Cardiac ventricle fibroblast (primary cell): ENCODE measurements around the gene INPP4A. TPM values are rescaled to one million over a fixed set of nuclear protein-coding genes. Genes with fewer than 3 reads are reported as not detected.

ENCODE experiments used
- total RNA-seq: library from RNA; depleted of rRNA; stranded (reverse); fragments of >200 nt; gene quantifications from 2 replicates; pipeline ENCODE4 v1.2.3, GENCODE V29; 2015

The INPP4A gene
- 13.4 and 16.6 TPM in 2 replicates for total RNA-seq

GRCh38 chr2:98444436-98445176, at the start of gene INPP4A:
TSS of gene INPP4A (plus strand) at chr2:98444858. CDS start at chr2:98520049, 75,191 bp downstream.

DNA sequence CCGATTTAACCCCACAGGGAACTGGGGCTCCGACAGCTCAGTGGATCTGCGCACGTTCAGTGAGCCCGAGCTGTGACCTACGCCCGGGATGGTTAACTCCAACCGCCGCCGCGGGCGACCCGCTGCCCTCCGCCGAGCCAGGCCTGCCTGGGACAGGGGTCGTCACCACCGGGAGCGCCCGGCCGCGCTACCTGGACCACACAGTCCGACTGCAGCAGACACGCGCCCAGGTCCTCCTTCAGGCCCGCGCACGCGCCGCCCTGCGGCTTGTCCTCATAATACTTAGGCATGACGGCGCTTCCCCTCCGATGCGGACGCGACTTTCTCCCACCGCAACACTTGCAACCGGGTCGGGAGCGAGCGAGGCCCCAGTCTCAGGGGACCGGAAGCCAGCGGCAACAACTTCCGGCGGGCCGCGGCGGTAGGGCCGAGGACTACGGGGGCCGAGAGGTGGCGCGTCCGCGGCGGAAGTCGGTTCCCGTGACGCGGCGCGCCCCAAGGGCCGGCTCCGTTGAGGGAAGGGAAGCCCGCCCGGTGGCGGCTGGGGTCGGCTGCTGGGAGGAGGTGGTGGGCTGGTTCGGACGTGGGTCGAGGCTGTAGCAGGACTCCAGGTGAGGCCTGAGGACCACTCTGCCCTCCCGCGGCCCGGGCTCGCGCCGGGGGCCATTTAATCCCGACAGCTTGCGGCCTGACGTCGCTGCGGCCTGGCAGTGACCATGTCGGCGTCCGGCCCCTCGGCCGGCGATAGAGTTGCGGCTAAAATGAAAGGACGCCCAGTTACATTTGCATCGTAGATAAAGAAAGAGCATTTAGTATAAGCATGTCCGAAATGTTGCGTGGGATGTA, 163.7 kb downstream of the INPP4A start, which contains the start of the genes COA5 and UNC50:
Gene COA5, minus strand, starts transcription at position 397 of the 846 bp plus-strand sequence. Its CDS starts 107 bp downstream, at position 290.
Gene UNC50, plus strand, starts transcription at position 474 of the 846 bp plus-strand sequence. CDS start 1,171 bp downstream, outside the sequence.

Other genes starting within 250 kb of the INPP4A start
- gene CNGA3, start 98.4 kb upstream of the INPP4A start, total RNA-seq: not detected in 2 replicates
- gene COA5, start 163.7 kb downstream of the INPP4A start, total RNA-seq: 18.7 and 23.8 TPM in 2 replicates
- gene UNC50, start 163.7 kb downstream of the INPP4A start, total RNA-seq: 35.8 and 38.3 TPM in 2 replicates